HCT116 (cell line): ENCODE data around the gene GHDC. TPM values are rescaled to one million over a fixed set of nuclear protein-coding genes. Genes with fewer than 3 reads are reported as not detected.
"Not testable (repeated sequence)": the region's sequence is repeated elsewhere in the genome, so short reads cannot be mapped to it uniquely, and the experiment has no call there.

Experiments
- ATAC-seq: fragments of 200-7000 bp; cut with Tn5 transposase; 2 replicates; pipeline ENCODE4 v1.9.1; 2020; ENCODE audit warnings: mild to moderate bottlenecking, moderate library complexity
- BruUV-seq: library from RNA; stranded (reverse); fragments of 400-500 nt; replicated peaks from 2 replicates; lab custom pipeline; 2021; lab: Mats Ljungman, UMichigan
- CTCF ChIA-PET: fragments of 300-600 bp; sonication (Branson Sonifier 250); formaldehyde crosslinking; loops from one replicate; lab custom pipeline; 2021; ENCODE audit warnings: antibody characterized with exemption; lab: Charles Lee
- POLR2A ChIA-PET: fragments of 300-600, 350-600 bp; sonication (Branson Sonifier 250); formaldehyde crosslinking; loops from one replicate; lab custom pipeline; 2021; ENCODE audit warnings: antibody characterized with exemption; lab: Charles Lee
- RAD21 ChIA-PET, 2 experiments: fragments of 300-600 bp; sonication (Branson Sonifier 250); formaldehyde crosslinking; loops; one replicate each; lab custom pipeline; 2023; ENCODE audit warnings: low total read pairs in 2 of 2; ENCODE audit not compliant: uncharacterized antibody in 2 of 2, unreplicated experiment in 2 of 2, low non-redundant PET in 1 of 2; lab: Charles Lee
- DNase-seq: peaks from one replicate; pipeline ENCODE4 v3.0.0-alpha.2; 2010; ENCODE audit warnings: low read depth, low spot score
- H2AFZ ChIP-seq: fragments of 200-600 bp; shearing (Covaris generic), sonication (generic); 2 replicates; pipeline ENCODE4 v1.6.1; 2017; ENCODE audit warnings: low read depth, mixed run types, mixed read lengths, antibody characterized with exemption, low read length; ENCODE audit not compliant: poor library complexity, severe bottlenecking
- H3K27ac ChIP-seq: 2 replicates; pipeline ENCODE4 v1.5.1; 2012; ENCODE audit warnings: low read depth, low read length
- H3K27me3 ChIP-seq: fragments of 200-600 bp; sonication (generic); 2 replicates; pipeline ENCODE4 v1.6.1; 2016; ENCODE audit warnings: mixed run types, low read length, mixed read lengths; ENCODE audit not compliant: insufficient read depth
- H3K36me3 ChIP-seq, 2 experiments: fragments of 200-500 bp in 1 of 2; fragments of 200-600 bp in 1 of 2; sonication (Bioruptor generic) in 1 of 2; sonication (generic) in 1 of 2; 2 replicates each; pipeline versions ENCODE4 v1.5.1 to v1.6.1; 2014 to 2016; ENCODE audit warnings: low read length in 2 of 2, inconsistent platforms in 1 of 2, mixed read lengths in 1 of 2, mixed run types in 1 of 2; ENCODE audit not compliant: insufficient read depth in 2 of 2, control insufficient read depth in 1 of 2
- H3K4me1 ChIP-seq, 2 experiments: fragments of 200-600 bp in 1 of 2; sonication (generic) in 1 of 2; 2 replicates each; pipeline versions ENCODE4 v1.5.1 to v1.6.1; 2012 to 2017; ENCODE audit warnings: low read length in 2 of 2, inconsistent platforms in 1 of 2, mild to moderate bottlenecking in 1 of 2, mixed read lengths in 1 of 2, mixed run types in 1 of 2, moderate library complexity in 1 of 2; ENCODE audit not compliant: insufficient read depth in 2 of 2, control insufficient read depth in 1 of 2
- H3K4me2 ChIP-seq: fragments of 200-600 bp; sonication (generic); 2 replicates; pipeline ENCODE4 v1.6.1; 2017; ENCODE audit warnings: mixed run types, low read length, mixed read lengths
- H3K4me3 ChIP-seq, 2 experiments: fragments of 200-600 bp in 1 of 2; sonication (generic) in 1 of 2; replicated peaks in 1 of 2; 2 replicates each; pipeline ENCODE4 v1.5.1; 2011 to 2016; ENCODE audit warnings: low read length in 2 of 2, control low read depth in 1 of 2, low read depth in 1 of 2, mild to moderate bottlenecking in 1 of 2, mixed read lengths in 1 of 2, mixed run types in 1 of 2
- H3K79me2 ChIP-seq: fragments of 200-600 bp; sonication (generic); 2 replicates; pipeline ENCODE4 v1.6.1; 2017; ENCODE audit warnings: mild to moderate bottlenecking, mixed run types, low read length, moderate library complexity, mixed read lengths; ENCODE audit not compliant: insufficient read depth
- H3K9ac ChIP-seq: fragments of 200-600 bp; sonication (generic); 2 replicates; pipeline ENCODE4 v1.6.1; 2016; ENCODE audit warnings: low read length, mixed read lengths
- H3K9me2 ChIP-seq: fragments of 200-600 bp; sonication (generic), shearing (Covaris generic); 2 replicates; pipeline ENCODE4 v1.6.1; 2017; ENCODE audit warnings: mixed run types, mild to moderate bottlenecking, moderate library complexity; ENCODE audit not compliant: insufficient read depth
- H3K9me3 ChIP-seq, 2 experiments: fragments of 200-500 bp in 1 of 2; fragments of 200-600 bp in 1 of 2; sonication (Bioruptor generic) in 1 of 2; sonication (generic) in 1 of 2; 2 replicates each; pipeline ENCODE4 v1.6.1; 2014 to 2017; ENCODE audit warnings: low read length in 2 of 2, mixed read lengths in 2 of 2, inconsistent platforms in 1 of 2, low read depth in 1 of 2, mild to moderate bottlenecking in 1 of 2, mixed run types in 1 of 2, moderate library complexity in 1 of 2; ENCODE audit not compliant: control insufficient read depth in 1 of 2, insufficient read depth in 1 of 2
- H4K20me1 ChIP-seq: fragments of 200-600 bp; sonication (generic), shearing (Covaris generic); 2 replicates; pipeline ENCODE4 v1.6.1; 2017; ENCODE audit warnings: mixed run types, mild to moderate bottlenecking, moderate library complexity; ENCODE audit not compliant: insufficient read depth
- CEBPB ChIP-seq: IDR thresholded peaks from 2 replicates; pipeline ENCODE4 v1.6.1; 2012; ENCODE audit warnings: low read depth
- ELF1 ChIP-seq: IDR thresholded peaks from 2 replicates; pipeline ENCODE4 v1.6.1; 2012; ENCODE audit warnings: low read depth, borderline replicate concordance
- EZH2 ChIP-seq: fragments of 200-600 bp; sonication (generic); IDR thresholded peaks from 2 replicates; pipeline ENCODE4 v1.6.1; 2017; ENCODE audit warnings: antibody characterized with exemption, mixed run types
- ZFX ChIP-seq: fragments of 450-650 bp; IDR thresholded peaks from 2 replicates; pipeline ENCODE4 v1.6.1; 2017
- intact Hi-C: fragments of 100-400 bp; cut with micrococcal nuclease; formaldehyde crosslinking; loops from 2 replicates; pipeline ENCODE4 v1.10.0; 2022
- total RNA-seq: library from RNA; stranded (reverse); gene quantifications from one replicate; pipeline ENCODE4 v1.2.1, GENCODE V29; 2021; ENCODE audit not compliant: unreplicated experiment
- TF ChIP-seq, protein P1 (sequence below): IDR thresholded peaks from 2 replicates; pipeline ENCODE4 v1.6.1; 2012

The GHDC gene
- total RNA-seq, 1 experiment from 2014 or later = 13.2 TPM

DNA sequence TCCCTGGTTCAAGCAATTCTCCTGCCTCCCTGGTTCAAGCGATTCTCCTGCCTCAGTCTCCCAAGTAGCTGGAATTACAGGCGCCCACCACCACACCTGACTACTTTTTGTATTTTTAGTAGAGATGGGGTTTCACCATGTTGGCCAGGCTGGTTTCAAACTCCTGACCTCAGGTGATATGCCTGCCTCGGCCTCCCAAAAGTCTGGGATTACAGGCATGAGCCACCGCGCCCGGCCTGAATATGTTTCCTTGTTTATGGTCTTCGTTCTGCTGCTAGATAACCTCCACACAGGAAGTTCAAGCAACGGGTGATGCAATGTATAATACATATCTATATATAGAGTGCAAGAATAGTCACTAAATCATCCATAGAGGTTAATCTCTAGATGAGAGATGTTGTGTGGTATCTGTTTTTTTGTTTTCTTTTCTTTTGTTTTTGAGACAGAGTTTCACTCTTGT, 11.9 kb upstream of the GHDC start:
- H3K4me3 ChIP-seq, H3K9me3 ChIP-seq, intact Hi-C loops, RAD21 ChIA-PET, DNase-seq, H3K9me2 ChIP-seq, H3K9ac ChIP-seq, H3K36me3 ChIP-seq, ATAC-seq, BruUV-seq, H2AFZ ChIP-seq, CTCF ChIA-PET, H3K4me2 ChIP-seq, H3K4me1 ChIP-seq, H4K20me1 ChIP-seq, H3K27ac ChIP-seq, H3K79me2 ChIP-seq, H3K27me3 ChIP-seq, POLR2A ChIA-PET: not testable (repeated sequence)

GRCh38 chr17:42203354-42203753, 9.1 kb upstream of the GHDC start:
- DNase-seq (no peak), ATAC-seq (no peak)
- POLR2A ChIA-PET = no interaction called here
- Histone ChIP-seq H3K9me3 (no peaks in the 10 kb centered on the region), H3K9ac (no peak overlapping the region), H3K27ac (no peak overlapping the region), H3K36me3 (no peaks in the 10 kb centered on the region)
- BruUV-seq = no TSS peak
- no peak for TF ChIP-seq ELF1
- no peak for TF ChIP-seq EZH2
- TF ChIP-seq, protein P1, sequence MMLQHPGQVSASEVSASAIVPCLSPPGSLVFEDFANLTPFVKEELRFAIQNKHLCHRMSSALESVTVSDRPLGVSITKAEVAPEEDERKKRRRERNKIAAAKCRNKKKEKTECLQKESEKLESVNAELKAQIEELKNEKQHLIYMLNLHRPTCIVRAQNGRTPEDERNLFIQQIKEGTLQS = no peak
- TF ChIP-seq CEBPB = no peak
- no peak for TF ChIP-seq ZFX
- TF ChIP-seq, all 23 proteins: peak for 0
- Histone ChIP-seq H3K79me2 (no peaks in the 10 kb centered on the region), H3K4me1 (no peaks in the 10 kb centered on the region), H4K20me1 (no peaks in the 10 kb centered on the region), H3K4me3 (no peak overlapping the region), H2AFZ (no peak overlapping the region), H3K9me2 (no peaks in the 10 kb centered on the region), H3K27me3 (no peaks in the 10 kb centered on the region), H3K4me2 (no peak overlapping the region)
- ChIA-PET RAD21 (no interaction called here), CTCF (no interaction called here)
- intact Hi-C loops = no loop called here
